Measurements from ENCODE around the gene GFY. TPM values are rescaled to one million over a fixed set of nuclear protein-coding genes. Genes with fewer than 3 reads are reported as not detected.

GFY gene
- total and polyA plus RNA-seq, 10 donors, result not detected

- Histone ChIP-seq H3K4me1 (peaks cover 11 to 87% (median 47%) of the 10 kb centered on the region in 6 donors), H3K36me3 (peaks cover 0 to 31% (median 3%) of the 10 kb centered on the region in 6 donors), H3K27ac (peak overlapping the region in 6 of 8 donors; percentile 36 to 95 (median 90)), H3K9me3 (no peaks in the 10 kb centered on the region), H3K27me3 (replicated peaks in 1 of 7) (no peaks in the 10 kb centered on the region), H3K4me3 (peak overlapping the region in 2 of 8 donors; percentile 58 to 74)
- TF ChIP-seq CTCF (IDR thresholded peaks at IDR 0.05 in 8 of 11, conservative IDR thresholded peaks at IDR 0.05 in 3 of 11) (peak in 8 of 11 experiments; percentile 21 to 68 (median 46)), POLR2AphosphoS5 (IDR thresholded peaks at IDR 0.05) (peak in 1 of 3 donors; percentile 35), POLR2A (IDR thresholded peaks at IDR 0.05) (no peak)
- DNase-seq, result no peak
- intact Hi-C loops (cut with DNase I; ENCODE audit: low total_unique reads), result no loop called here
- 51 to 64% (median 55%) methylated on average over 25 to 27 of the region's 27 CpGs for WGBS, 5 donors
Observed at GRCh38 chr19:49475995-49476880, 51.0 kb downstream of the GFY start.

Other genes with a start within 250 kb of the GFY start
- gene SLC6A16, start 100.2 kb upstream of the GFY start, total RNA-seq, result 1 to 10 TPM; 2.1 to 6.9 (median 5.0) TPM
- gene SLC6A16, start 100.2 kb upstream of the GFY start, polyA plus RNA-seq, result 1 to 10 TPM; 2.7 to 5.0 (median 2.7) TPM
- 100 to 1,000 TPM; 297 to 516 (median 398) TPM for gene CD37, start 90.0 kb upstream of the GFY start, total RNA-seq
- 100 to 1,000 TPM; 401 to 452 (median 405) TPM for gene CD37, start 90.0 kb upstream of the GFY start, polyA plus RNA-seq
- gene TEAD2, start 63.0 kb upstream of the GFY start, total RNA-seq, result 10 to 100 TPM in 6 of 7 donors, 1 to 10 TPM in 1; 8.9 to 24.7 (median 15.8) TPM
- gene TEAD2, start 63.0 kb upstream of the GFY start, polyA plus RNA-seq, result 1 to 10 TPM; 5.8 to 8.4 (median 5.8) TPM
- under 1 TPM in 2 of 7 donors, not detected in 5; 0.57 to 0.79 TPM for gene DKKL1, start 61.5 kb upstream of the GFY start, total RNA-seq
- gene DKKL1, start 61.5 kb upstream of the GFY start, polyA plus RNA-seq, result 1 to 10 TPM in 1 of 3 donors, under 1 TPM in 1, not detected in 1; 0.57 to 1.1 TPM
- gene KASH5, start 37.1 kb upstream of the GFY start, total RNA-seq, result under 1 TPM in 1 of 7 donors, not detected in 6; 0.41 TPM
- gene KASH5, start 37.1 kb upstream of the GFY start, polyA plus RNA-seq, result under 1 TPM; 0.11 to 0.32 (median 0.19) TPM
- gene PTH2, start 1.9 kb upstream of the GFY start, total RNA-seq, result not detected
- not detected for gene PTH2, start 1.9 kb upstream of the GFY start, polyA plus RNA-seq
- under 1 TPM in 2 of 7 donors, not detected in 5; 0.10 to 0.13 TPM for gene SLC17A7, start 16.1 kb downstream of the GFY start, total RNA-seq
- gene SLC17A7, start 16.1 kb downstream of the GFY start, polyA plus RNA-seq, result under 1 TPM; 0.07 to 0.12 (median 0.10) TPM
- 10 to 100 TPM; 76.0 to 94.3 (median 86.1) TPM for gene PIH1D1, start 26.4 kb downstream of the GFY start, total RNA-seq
- 100 to 1,000 TPM in 2 of 3 donors, 10 to 100 TPM in 1; 85.3 to 140 (median 118) TPM for gene PIH1D1, start 26.4 kb downstream of the GFY start, polyA plus RNA-seq
- gene ALDH16A1, start 27.8 kb downstream of the GFY start, total RNA-seq, result 10 to 100 TPM; 38.7 to 50.2 (median 45.8) TPM
- 10 to 100 TPM; 54.9 to 99.9 (median 94.9) TPM for gene ALDH16A1, start 27.8 kb downstream of the GFY start, polyA plus RNA-seq
- gene FLT3LG, start 48.8 kb downstream of the GFY start, total RNA-seq, result 10 to 100 TPM; 11.2 to 32.8 (median 24.1) TPM
- 10 to 100 TPM; 16.4 to 26.4 (median 19.9) TPM for gene FLT3LG, start 48.8 kb downstream of the GFY start, polyA plus RNA-seq
- gene RPL13A, start 62.2 kb downstream of the GFY start, total RNA-seq, result 1,000 to 10,000 TPM; 2,521 to 3,132 (median 2,768) TPM
- 1,000 to 10,000 TPM; 6,561 to 7,408 (median 7,261) TPM for gene RPL13A, start 62.2 kb downstream of the GFY start, polyA plus RNA-seq
- 1,000 to 10,000 TPM; 1,555 to 3,509 (median 2,434) TPM for gene RPS11, start 71.0 kb downstream of the GFY start, total RNA-seq
- gene RPS11, start 71.0 kb downstream of the GFY start, polyA plus RNA-seq, result over 10,000 TPM in 2 of 3 donors, 1,000 to 10,000 TPM in 1; 8,326 to 12,835 (median 11,104) TPM
- gene FCGRT, start 87.3 kb downstream of the GFY start, total RNA-seq, result 100 to 1,000 TPM; 273 to 616 (median 435) TPM
- 100 to 1,000 TPM; 144 to 364 (median 279) TPM for gene FCGRT, start 87.3 kb downstream of the GFY start, polyA plus RNA-seq
- gene RCN3, start 102.6 kb downstream of the GFY start, total RNA-seq, result 10 to 100 TPM; 18.9 to 44.2 (median 42.8) TPM
- 10 to 100 TPM; 25.0 to 99.2 (median 89.9) TPM for gene RCN3, start 102.6 kb downstream of the GFY start, polyA plus RNA-seq
- gene NOSIP, start 155.2 kb downstream of the GFY start, total RNA-seq, result 10 to 100 TPM; 58.6 to 73.8 (median 70.0) TPM
- gene NOSIP, start 155.2 kb downstream of the GFY start, polyA plus RNA-seq, result 100 to 1,000 TPM; 129 to 152 (median 149) TPM
- gene PRRG2, start 155.9 kb downstream of the GFY start, total RNA-seq, result 1 to 10 TPM in 5 of 7 donors, under 1 TPM in 2; 0.37 to 7.9 (median 1.3) TPM
- gene PRRG2, start 155.9 kb downstream of the GFY start, polyA plus RNA-seq, result 1 to 10 TPM in 2 of 3 donors, under 1 TPM in 1; 0.91 to 2.3 (median 1.3) TPM
- 10 to 100 TPM; 18.8 to 44.3 (median 34.6) TPM for gene PRR12, start 165.8 kb downstream of the GFY start, total RNA-seq
- gene PRR12, start 165.8 kb downstream of the GFY start, polyA plus RNA-seq, result 10 to 100 TPM in 1 of 3 donors, 1 to 10 TPM in 2; 3.7 to 21.4 (median 3.9) TPM
- gene RRAS, start 214.8 kb downstream of the GFY start, total RNA-seq, result 10 to 100 TPM; 30.9 to 57.6 (median 44.4) TPM
- 100 to 1,000 TPM in 1 of 3 donors, 10 to 100 TPM in 2; 66.5 to 106 (median 98.2) TPM for gene RRAS, start 214.8 kb downstream of the GFY start, polyA plus RNA-seq
- gene SCAF1, start 216.8 kb downstream of the GFY start, total RNA-seq, result 10 to 100 TPM; 21.9 to 66.2 (median 57.0) TPM
- gene SCAF1, start 216.8 kb downstream of the GFY start, polyA plus RNA-seq, result 10 to 100 TPM in 1 of 3 donors, 1 to 10 TPM in 2; 7.5 to 21.3 (median 7.6) TPM
- 100 to 1,000 TPM in 4 of 7 donors, 10 to 100 TPM in 3; 87.9 to 150 (median 127) TPM for gene IRF3, start 240.5 kb downstream of the GFY start, total RNA-seq
- gene IRF3, start 240.5 kb downstream of the GFY start, polyA plus RNA-seq, result 100 to 1,000 TPM; 127 to 294 (median 276) TPM
- gene BCL2L12, start 240.5 kb downstream of the GFY start, total RNA-seq, result 10 to 100 TPM in 6 of 7 donors, 1 to 10 TPM in 1; 7.8 to 26.6 (median 16.3) TPM
- gene BCL2L12, start 240.5 kb downstream of the GFY start, polyA plus RNA-seq, result 10 to 100 TPM; 26.5 to 36.7 (median 30.1) TPM